Measurements from ENCODE around the gene RIBC2. TPM values are rescaled to one million over a fixed set of nuclear protein-coding genes. Genes with fewer than 3 reads are reported as not detected.
"Not testable (repeated sequence)": the region's sequence is repeated elsewhere in the genome, so short reads cannot be mapped to it uniquely, and the experiment has no call there.

The RIBC2 gene
- total RNA-seq, 2 donors from 2014 or later: 0.39 to 0.47 TPM

DNA sequence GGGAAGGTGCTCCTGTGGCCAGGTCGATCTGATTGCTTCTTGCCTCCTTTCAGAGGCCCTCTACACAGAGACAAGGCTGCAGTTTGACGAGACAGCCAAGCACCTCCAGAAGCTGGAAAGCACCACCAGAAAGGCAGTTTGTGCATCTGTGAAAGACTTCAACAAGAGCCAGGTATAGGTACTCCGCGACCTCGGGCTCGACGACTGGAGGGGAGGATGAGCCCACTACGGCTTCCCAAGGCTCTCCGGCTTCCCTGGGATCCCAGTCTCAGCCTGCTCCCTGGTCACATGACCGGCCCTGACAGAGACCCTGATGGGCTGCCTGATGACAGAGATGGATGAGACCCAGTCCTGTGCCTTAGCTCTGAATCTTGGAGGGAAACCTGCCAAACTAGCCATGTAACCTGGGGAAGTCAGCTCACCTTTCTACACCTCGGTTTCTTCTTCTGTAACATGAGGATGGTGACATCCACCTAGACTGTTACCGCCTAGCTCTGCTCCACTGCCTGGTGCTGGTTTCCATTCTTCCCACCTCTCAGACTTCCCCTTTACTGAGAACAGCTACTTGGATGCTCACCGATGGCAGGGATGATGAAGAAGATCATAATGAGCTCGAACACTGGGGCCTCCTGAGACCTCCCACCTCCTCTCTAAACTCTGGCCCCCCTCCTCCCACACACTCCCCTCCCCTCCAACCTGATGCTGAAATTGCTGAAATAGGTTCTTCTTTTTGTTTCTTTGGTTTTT lies 8.9 kb downstream of the RIBC2 start:
- DNase-seq: no peak
- intact Hi-C loops (cut with DNase I): no loop called here

DNA sequence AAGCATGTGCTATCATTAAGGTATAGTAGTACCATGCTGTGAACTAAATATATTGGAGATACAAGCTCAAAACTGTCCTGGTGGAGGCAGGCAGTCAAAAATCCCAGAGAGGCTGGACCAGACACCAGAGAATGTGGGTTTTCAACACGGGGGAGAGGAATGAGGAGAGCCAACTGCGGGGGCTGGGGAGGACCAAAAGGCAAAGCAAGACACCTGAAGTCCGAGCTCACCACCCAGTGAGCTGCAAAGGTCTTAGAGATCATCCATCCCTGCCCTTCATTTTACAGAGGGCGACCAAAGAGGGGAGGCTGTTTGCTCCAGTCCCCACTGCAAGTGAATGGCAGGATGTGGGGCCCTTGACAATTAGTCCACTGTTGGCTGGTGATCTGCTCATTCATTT lies 10.0 kb downstream of the RIBC2 start:
- ATAC-seq: no peak
- intact Hi-C loops (cut with DNase I): no loop called here
- no peak for DNase-seq

More for the DNA sequence above, 8.9 kb downstream of the RIBC2 start:
- no peak for ATAC-seq

DNA sequence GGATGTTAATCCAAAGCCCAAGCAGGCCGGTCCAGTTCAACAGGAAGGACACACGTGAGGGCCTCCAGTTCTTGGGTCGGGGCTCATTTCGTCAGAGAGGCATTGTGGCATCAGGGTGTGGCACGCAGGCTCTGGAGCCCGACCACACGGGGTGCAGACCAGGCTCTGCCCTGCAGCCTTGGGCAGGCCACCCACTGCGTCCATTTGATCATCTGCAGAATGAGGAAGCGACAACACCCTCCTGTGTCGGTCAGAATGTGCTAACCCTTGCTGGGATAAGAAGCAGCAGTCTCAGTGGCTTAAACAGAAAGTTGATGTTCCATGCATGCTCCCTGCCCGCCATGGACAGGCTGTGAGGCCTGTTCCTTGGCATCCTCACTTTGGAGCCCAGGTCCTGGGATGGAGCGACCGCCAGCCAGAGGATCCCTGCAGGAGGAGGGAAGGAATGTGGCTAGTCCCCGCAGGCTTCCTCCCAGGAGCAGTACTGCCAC lies 10.8 kb downstream of the RIBC2 start:
- ATAC-seq (peak; percentile 12 to 64), DNase-seq (no peak)
- intact Hi-C loops (cut with DNase I): no loop called here

DNA sequence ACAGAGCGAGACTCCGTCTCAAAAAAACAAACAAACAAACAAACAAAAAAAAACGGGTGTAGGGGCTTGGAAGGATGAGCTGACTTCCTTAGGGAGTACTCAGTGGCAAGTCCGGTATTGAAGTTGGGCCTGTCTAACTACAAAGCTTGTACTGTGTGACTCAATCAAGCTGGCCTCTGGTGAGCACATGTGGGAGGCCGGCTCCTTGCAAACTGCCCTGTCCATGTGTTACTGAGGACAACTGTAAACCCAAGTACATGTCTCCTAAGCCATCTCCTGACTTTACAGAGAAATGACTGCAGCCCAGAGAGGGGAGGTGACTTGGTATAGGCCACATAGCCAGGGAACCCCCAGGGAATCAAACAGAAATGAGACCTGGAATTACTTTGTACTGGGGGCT lies 11.6 kb downstream of the RIBC2 start:
- intact Hi-C loops (cut with DNase I): no loop called here
- ATAC-seq (no peak), DNase-seq (no peak)

DNA sequence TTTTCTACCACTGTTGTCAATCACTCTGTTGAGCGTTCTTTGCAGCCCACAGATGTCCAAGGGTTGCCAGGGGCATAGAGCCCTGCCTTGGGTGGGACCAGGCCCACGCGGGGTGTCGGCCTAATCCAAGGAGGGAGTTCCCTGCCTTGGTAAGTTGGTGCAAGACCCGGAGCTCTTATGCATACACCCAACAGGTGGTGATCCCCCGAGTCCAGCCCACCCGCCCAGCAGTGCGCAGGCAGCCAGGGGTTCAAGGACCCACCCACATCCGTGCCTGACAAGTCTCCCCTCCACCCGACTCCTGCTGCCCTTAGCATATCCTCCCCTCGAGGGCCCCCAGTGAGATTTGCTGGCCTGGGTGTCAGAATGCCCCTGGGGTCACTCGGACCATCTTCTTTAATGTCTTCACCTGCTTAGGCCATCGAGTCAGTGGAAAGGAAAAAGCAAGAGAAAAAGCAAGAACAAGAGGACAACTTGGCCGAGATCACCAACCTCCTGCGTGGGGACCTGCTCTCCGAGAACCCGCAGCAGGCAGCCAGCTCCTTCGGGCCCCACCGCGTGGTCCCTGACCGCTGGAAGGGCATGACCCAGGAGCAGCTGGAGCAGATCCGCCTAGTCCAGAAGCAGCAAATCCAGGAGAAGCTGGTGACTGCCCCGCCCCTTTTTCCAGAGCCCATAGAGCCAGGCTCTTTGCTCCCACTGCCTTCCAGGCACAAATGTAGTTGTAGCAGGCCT lies 12.2 kb downstream of the RIBC2 start:
- DNase-seq (no peak), ATAC-seq (no peak)
- intact Hi-C loops (cut with DNase I): no loop called here

DNA sequence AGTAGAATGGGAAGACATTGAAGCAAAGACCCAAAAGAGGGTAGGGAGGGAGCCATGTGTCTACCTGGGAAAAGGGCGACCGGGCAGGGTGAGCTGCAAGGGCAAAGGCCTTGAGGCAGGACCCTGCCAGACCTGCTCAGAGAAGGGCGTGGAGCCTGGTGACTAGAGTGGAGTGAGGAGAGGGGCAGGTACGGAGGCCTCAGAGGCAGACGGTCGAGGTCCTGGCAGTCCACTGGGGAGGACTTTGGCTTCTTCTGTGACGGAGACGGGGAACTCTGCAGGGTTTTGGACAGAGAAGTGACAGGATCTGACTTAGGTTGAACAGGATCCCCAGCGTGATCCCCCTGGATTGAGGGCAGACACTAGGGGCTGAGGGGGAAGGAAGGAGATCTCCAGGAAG lies 12.9 kb downstream of the RIBC2 start:
- ATAC-seq: no peak
- intact Hi-C loops (cut with DNase I): no loop called here
- no peak for DNase-seq

DNA sequence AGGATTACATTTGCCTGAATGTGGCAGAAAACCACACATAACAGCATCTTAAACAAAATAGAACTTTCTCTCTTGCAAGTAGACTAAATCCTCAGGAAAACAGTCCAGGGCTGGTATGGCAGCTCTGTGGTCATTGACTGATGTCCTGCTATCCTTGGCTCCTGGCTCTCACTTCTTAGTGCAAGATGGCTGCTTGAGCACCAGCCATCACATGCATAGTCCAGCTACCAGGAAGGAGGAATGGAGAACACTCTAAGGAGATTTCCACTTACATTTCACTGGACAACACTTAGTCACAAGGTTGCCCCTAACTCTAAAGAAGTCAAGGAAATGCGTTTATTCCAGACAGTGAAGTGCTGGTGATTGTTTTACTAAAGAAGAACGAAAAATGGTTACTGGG lies 13.6 kb downstream of the RIBC2 start:
- no peak for ATAC-seq
- intact Hi-C loops (cut with DNase I): no loop called here
- no peak for DNase-seq

DNA sequence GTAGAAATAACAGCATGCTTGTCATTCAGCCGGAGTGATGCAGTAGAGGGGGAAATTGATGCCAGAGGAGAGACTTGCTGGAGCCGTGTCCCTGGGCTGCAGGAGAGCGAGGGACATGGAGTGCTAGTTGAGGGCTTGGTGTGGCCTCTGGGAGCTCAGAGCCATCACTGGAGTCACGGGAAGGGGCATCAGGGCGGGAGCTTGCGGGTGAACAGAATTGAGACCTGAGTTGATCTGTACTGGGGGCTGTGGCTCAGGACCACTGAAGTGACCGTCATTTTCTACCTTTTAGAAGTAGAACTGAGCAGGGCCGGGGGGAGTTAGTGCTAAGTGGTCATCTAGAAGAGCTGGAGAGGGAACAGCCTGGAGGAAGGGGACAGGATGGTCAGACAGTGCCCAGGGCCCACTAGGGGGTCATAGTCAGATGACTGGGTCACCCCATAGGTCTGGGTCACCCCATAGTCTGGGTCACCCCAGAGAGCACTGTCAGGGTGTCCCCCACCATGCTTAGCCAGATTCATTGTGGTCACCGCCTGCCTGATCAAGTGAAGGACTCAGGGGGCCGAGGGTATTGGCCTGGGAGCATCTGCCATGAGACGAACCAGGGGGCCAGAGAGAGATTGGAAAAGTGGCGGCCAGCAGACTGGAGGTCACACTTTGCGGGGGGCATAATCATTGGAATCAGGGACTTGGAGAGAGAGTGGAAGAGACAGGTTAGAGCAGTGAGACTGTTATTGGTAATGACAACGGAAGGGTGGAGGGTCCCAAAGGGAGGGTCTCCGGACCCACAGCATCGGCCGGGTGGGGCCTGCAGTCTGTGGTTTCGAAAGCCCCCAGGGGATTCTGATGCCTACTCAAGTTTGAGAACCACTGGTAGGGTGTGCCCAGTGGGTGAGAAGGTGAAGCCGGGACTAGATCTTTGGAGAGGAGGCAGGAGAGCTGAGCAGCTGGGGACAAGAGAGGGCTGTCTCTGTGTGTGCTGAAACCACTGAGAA lies 15.2 kb downstream of the RIBC2 start:
- no peak for DNase-seq
- intact Hi-C loops (cut with DNase I): no loop called here
- ATAC-seq: no peak

DNA sequence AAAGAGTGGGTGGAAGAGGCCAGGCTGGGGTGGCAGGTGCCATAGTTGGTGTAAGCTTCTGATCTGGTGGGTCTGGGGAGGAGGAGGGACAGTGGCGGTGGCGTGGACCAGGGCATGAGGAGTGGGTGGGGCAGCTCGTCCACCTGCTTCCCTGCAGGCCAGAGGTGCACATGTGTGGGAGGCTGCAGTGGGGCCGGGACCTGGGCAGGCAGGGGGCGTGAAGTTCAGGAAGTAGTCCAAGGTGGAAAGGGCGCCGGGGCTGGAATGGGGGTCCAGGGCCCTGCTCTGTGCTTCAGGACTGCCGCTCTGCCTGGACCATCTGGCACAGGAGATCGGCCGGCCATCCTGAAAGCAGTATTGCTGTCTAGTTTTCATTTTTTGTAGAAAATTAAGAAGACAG lies 15.9 kb downstream of the RIBC2 start:
- no peak for ATAC-seq
- intact Hi-C loops (cut with DNase I): no loop called here

DNA sequence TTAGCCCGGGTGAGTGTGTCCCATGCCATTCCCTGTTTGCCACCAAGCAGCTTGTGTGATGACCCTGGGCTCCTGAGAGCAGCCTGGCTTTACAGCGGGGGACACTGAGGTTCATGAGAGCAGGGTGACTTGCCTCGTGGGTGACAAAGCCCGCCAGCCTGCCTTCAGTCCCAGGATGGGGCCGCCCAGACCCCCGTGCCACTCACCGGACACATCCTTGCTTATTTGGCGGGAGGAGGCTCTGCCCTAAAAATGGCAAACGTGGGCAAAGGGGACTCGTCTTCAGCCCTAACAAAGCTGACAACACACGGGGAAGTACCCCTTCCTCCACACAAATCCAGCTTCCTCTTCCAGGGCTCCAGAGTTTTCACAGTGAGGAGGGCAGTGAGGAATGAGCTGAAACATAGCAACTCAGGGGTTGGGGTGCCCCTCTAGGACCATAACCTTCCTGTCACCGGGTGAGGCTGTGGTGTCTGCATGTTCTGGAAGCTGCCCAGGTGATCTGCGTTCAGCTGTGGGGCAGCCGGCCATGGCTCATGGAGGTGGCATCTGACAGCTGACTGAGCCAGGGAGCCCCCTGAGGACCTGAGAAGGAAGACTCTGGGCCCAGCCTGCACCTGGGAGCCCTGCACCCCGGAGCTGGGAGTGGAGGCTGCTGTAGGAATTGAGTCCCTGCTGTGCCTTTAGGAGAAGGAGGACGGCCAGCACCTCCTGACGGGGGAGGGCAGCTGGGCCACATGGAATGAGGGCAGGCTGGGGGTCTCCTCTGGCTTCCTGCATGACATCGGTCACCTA lies 16.7 kb downstream of the RIBC2 start:
- ATAC-seq: no peak
- no peak for DNase-seq
- intact Hi-C loops (cut with DNase I): no loop called here

More for the DNA sequence above, 15.9 kb downstream of the RIBC2 start:
- no peak for DNase-seq

DNA sequence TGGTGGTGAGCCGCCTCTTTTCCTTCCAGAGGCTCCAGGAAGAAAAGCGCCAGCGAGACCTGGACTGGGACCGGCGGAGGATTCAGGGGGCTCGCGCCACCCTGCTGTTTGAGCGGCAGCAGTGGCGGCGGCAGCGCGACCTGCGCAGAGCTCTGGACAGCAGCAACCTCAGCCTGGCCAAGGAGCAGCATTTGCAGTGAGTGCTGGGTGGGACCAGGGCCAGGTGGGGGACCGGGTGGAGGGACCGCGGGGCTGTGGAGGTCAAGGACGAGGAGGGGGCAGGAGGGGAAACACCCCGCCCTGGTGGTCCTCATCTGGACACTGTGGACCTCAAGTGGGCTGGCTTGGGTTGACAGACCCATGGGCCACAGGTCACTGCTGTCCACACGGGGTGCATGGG lies 17.4 kb downstream of the RIBC2 start:
- intact Hi-C loops (cut with DNase I): no loop called here
- DNase-seq: no peak
- ATAC-seq: no peak

DNA sequence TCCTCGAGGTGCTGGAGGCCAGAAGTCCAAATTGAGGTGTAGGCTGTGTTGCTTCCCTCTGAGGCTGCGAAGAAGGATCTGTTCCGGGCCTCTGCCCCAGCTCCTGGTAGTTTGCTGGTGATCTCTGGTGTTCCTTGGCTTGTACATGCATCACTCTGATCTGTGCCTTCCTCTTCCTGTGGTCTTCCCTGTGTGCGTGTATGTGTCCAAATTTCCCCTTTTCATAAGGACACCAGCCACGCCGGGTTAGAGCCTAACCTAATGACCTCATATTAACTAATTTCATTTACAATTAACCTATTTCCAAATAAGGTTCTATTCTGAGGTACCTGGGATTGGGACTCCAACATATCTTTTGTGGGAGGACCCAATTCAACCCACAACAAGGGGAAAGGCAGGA lies 21.5 kb downstream of the RIBC2 start:
- intact Hi-C loops (cut with DNase I): loop anchor here (2.0 kb wide), 1 partner anchor 166 kb away; no protein-coding TSS in a partner anchor
- DNase-seq (no peak), ATAC-seq (peak in 1 of 2 donors; percentile 7)

DNA sequence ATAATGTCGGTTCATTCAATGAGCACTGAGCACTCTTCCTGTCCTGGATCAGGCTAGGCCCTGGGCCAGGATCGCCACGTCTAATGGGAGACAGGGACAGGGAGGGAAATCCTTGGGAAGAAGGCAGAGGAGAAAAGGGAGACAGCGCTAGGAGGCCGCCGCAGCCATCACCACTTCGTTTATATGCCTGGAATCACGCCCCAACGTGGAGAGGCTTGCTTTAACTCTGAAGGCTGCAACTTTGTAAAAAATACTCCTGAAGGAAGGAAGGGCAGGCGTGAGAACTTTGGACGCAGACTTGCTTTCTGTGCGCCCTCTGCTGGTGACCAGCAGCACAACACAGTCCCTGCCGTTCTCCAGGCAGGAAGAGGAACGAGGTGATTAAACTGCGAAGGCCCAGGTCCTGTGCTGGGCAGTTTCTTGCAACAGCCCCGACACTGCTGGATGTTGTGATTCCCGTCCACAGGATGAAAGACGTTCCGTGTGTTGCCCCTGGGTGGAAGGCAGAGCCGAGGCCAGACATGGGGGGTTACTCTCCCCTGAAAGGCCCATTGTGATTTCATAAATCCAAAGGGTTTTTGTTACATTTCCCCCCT lies 22.1 kb downstream of the RIBC2 start:
- peak; percentile 91 for DNase-seq
- ATAC-seq: peak; percentile 93 to 95
- intact Hi-C loops (cut with DNase I): loop anchor here (2.0 kb wide), 1 partner anchor 167 kb away; no protein-coding TSS in a partner anchor

DNA sequence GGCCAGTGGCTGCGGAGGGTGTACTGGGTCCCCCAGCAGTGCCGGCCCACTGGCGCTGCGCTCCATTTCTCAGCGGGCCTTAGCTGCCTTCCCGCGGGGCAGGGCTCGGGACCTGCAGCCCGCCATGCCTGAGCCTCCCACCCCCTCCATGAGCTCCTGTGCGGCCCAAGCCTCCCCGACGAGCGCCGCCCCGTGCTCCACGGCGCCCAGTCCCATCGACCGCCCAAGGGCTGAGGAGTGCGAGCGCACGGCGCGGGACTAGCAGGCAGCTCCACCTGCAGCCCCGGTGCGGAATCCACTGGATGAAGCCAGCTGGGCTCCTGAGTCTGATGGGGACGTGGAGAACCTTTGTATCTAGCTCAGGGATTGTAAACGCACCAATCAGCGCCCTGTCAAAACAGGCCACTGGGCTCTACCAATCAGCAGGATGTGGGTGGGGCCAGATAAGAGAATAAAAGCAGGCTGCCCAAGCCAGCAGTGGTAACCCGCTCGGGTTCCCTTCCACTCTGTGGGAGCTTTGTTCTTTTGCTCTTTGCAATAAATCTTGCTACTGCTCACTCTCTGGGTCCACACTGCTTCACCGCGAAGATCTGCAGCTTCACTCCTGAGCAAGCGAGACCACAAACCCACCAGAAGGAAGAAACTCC lies 23.5 kb downstream of the RIBC2 start:
- intact Hi-C loops (cut with DNase I); DNase-seq; ATAC-seq: not testable (repeated sequence)

DNA sequence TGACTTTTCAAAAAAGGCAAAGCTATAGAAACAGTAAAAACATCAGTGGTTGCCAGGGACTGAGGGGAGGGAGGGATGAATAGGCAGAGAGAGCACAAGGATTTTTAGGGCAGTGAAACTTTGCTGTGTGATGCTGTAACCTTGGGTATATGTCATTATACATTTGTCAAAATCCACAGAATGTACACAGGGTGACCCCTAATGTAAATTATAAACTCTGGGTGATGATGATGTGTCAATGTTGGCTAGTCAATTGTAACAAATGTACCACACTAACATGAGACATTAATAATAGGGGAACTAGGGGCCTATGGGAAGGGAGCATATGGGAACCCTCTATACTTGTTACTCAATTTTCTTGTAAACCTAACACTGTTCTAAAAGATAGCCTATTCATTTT lies 24.8 kb downstream of the RIBC2 start:
- intact Hi-C loops (cut with DNase I): no loop called here
- ATAC-seq (no peak), DNase-seq (no peak)

DNA sequence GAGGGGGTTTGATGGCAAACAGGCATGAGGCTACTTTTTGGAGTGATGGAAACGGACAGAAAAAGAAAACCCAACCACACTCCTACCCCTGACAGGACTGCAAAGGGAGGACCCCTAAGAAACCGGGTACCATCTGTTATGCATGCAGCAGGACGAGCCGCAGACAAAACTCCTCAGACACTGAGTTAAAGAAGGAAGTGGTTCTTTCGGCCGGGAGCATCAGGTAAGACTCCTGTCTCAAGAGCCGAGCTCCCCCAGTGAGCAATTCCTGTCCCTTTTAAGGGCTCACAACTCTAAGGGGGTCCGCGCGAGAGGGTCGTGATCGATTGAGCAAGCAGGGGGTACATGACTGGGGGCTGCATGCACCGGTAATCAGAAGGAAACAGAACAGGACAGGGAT lies 27.2 kb downstream of the RIBC2 start:
- intact Hi-C loops (cut with DNase I): loop anchor here (1.0 to 5.0 kb wide), 2 partner anchors 112 to 113 kb away; no protein-coding TSS in a partner anchor
- DNase-seq, ATAC-seq: not testable (repeated sequence)

DNA sequence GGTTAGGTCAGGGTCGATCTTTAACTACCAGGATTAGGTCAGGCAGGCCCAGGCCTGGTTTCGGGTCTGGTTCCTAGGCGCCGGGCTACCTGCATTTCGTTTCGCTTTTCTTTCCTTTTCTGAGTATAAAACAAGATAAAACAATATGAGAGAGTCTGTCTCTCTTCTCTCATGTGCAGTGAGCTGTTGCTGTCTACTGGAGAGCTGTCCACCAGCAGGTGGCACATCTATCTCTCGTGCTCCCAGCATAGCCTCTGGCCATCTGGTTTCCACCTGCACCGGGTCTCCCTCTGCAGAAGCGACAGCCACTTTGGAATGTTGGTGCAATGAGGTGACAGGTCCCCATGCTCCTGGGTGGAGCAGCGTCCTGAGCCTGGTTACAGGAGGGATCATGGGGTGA lies 27.6 kb downstream of the RIBC2 start:
- intact Hi-C loops (cut with DNase I): loop anchor here (1.0 to 5.0 kb wide), 2 partner anchors 111 to 112 kb away; no protein-coding TSS in a partner anchor
- DNase-seq: peak; percentile 59
- ATAC-seq: peak; percentile 88 to 91

Measured in left cardiac atrium (tissue), 4 donors.